HG03097 (cell line): Measurements from ENCODE around the gene PPP1R12B.
"Not testable (repeated sequence)": the region's sequence is repeated elsewhere in the genome, so short reads cannot be mapped to it uniquely, and the experiment has no call there.

Experiments used
- ATAC-seq: cut with Tn5 transposase; IDR thresholded peaks from one replicate; pipeline ENCODE4 v1.9.1; 2021; ENCODE audit not compliant: unreplicated experiment, low FRiP score

Gene PPP1R12B

DNA sequence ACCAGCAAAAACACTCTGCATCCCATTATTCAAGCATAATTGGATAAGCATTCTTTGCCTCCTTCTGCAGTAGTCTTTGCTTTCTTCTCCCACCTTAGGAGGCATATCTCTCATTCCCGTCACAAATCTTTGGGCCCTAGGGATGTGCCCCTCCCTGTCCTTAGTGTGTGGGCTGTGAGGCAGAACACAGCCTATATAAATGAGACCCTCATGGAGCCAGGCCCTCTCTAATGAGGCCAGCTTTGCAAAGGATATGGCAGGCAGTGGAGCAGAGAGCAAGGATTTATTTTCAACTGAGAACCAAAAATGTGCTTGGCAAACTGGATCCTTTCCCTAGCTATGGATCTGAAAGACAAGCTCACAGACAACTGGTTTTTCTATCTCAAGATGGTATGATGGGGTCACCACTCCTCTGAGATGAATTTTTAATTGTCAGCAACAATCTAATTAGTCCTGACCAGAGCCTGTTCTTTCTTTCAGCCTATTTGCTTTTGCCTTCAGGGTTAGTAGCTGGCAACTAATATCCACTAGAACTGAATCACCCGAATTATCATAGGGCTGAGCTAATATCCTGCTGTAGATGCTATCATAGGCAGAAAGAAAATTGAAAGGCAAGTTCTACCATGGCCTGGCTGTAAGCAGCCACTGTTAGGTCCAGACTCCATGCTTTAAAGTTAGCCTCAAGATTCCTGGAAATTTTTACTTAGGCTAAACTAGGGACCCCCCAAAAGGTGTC lies 227.6 kb downstream of the PPP1R12B start:
- ATAC-seq, result no peak

DNA sequence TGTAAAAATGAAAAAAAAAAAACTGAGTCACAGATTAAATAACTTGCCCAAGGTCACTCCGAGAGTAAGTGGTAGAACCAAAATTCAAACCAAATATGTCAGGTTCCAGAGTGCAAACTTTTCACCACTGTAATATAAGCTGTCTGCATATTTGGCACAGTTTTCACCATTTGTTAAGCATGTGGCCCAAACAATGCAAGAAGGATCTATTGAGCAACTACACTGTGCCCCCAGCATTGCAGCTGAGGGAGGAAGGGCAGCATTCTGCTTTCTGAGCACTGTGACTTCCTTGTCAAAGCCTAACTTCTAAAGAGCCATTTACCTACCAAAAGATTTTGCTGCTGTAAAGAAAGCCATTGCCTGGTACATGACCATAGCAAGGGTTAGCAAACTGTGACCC lies 228.3 kb downstream of the PPP1R12B start:
- ATAC-seq, result no peak

DNA sequence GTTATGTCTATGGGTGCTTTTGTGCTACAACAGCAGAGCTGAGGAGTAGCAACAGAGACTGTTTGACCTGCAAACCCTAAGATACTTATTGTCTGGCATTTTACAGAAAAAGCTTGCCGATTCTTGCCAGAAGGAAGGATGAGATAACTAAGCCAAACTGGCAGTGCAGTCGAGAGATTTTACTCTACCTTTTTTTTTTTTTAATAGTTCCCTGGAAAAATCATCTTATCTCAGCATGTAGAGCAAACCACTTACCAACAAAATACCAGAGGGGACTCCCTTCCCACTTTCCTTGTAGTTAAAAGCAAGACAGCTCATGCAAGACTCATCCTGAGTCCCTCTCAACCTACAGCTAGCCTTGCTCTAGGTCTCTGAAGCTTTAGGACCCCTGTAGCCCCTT lies 228.9 kb downstream of the PPP1R12B start:
- ATAC-seq, result no peak

DNA sequence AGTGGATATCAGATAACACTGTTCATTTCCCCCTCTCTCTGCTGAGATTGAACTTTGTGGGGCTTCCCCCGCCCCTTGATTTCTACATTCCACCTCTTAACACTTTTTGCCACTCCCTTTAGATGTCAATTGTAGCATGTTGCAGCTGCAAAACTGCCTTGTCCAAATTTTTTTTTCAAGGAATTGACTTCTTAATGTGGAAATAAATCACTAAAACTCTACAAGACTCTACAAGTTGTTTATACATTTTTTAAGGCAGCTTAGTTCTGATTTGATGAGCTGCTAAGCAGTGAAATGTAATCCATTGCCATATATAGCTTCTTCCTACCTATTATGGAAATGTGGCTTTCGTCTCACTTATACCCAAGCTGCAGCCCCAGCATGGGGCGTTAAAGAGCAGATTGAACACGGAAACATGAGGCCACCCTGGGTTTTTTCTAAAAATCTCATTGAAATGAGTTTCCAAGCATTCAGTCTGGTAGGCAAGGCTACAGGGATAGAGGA lies 229.6 kb downstream of the PPP1R12B start:
- no peak for ATAC-seq

DNA sequence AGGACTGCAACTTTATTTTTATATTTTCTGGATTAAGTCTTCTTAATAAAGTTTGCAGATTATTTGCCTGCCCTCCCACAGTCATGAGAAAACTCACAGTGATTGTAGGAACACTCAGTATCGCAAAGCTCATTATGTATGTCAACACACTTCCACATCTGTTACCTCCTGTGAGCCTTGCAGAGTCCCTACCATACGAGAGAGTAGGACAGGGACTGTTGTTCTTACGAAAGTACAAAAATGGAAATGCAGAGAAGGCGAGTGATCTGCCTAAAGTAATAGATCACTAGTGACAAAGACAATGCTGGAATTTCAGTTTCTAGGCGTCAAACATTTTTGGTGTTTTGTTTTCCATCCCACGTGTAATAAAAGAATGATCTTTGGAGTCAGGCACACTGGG lies 230.1 kb downstream of the PPP1R12B start:
- no peak for ATAC-seq

GRCh38 chr1:202579806-202580205 lies 231.3 kb downstream of the PPP1R12B start:
- ATAC-seq, result no peak

DNA sequence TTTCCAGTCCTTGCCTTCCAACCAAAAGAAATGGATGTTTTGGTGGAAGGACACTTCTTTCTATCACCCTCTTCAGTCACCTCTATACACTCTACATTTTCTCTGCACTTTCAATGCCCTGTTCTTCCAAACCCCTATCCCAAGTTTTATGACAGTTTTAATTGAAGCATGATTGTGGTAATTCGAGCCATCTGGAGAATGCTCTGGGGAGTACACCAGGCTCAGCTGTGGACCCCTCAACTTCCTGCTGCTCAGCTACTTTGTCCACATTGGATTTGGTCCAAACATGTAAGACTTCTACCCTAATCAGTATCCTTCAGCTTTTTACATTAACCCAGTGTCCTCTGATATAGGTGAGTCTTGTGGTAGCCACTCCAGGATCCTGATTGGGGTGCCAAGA lies 232.1 kb downstream of the PPP1R12B start:
- ATAC-seq, result no peak

DNA sequence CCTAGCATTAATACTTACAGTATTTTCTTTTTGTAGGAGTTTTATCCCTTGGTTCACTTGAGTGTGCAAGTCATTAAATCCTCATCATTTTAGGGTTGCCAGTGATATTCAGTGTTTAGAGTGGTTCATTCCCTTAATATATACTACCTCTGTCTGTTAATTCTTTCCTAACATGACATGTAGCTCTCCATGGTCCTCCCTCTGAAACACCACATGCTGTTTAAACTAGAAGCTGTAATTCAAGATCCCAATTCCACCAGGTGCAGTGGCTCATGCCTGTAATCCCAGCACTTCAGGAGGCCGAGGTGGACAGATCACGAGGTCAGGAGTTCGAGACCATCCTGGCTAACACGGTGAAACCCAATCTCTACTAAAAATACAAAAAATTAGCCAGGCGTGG lies 233.9 kb downstream of the PPP1R12B start:
- ATAC-seq, result not testable (repeated sequence)

- no peak for ATAC-seq
Observed at GRCh38 chr1:202584707-202585589, 236.4 kb downstream of the PPP1R12B start.

DNA sequence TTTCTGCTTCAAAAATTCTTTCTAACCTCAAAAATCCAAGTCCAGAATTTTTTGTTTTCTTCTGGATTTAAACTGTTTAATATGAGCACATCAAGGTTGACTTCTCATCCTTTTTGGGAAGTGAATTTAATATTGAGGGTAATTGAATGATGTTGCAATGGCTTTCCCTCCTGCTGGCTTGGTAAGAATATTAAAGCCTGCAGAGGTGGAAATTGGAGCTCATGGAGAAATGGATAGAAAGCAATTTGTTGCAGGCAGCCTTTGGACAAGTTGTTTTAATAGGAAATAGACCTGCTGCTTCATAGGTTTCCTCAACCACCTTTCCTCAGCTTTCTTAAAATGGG lies 237.1 kb downstream of the PPP1R12B start:
- no peak for ATAC-seq

- no peak for ATAC-seq
Observed at GRCh38 chr1:202586018-202586821, 237.7 kb downstream of the PPP1R12B start.

- no peak for ATAC-seq
Observed at GRCh38 chr1:202586871-202587270, 238.4 kb downstream of the PPP1R12B start.

DNA sequence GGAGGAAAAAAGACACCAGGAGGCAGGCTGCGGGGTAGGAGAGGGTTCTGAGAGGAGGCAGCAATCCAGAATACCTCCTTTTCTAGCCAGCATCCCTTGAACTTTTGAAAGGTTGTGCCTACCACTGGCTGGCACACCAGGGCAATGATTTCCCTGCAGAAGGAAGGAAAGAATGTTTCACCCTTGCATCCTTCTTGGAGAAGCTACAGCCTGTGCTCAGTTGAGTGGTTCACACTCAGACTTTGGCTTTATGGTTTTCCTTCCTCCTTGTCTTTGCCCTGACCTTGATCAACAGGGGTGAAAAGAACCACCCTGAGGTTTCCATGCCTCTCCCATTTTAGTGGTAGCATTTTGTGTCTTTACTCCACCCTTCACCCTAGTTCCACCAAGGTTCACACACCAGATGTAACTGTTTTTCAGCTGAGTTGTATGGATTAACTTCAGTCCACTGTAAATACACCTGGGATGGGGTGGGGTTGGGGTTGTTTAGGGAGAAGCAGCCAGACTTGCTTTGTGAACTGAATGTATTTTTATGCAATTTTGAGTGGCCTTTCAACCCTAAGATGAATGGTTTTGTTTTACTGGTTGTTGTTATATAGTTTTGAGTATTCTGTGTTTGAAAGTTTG lies 239.5 kb downstream of the PPP1R12B start:
- no peak for ATAC-seq

- ATAC-seq, result no peak
Observed at GRCh38 chr1:202588503-202589189, 240.1 kb downstream of the PPP1R12B start.

- no peak for ATAC-seq
Observed at GRCh38 chr1:202589190-202589930, 240.9 kb downstream of the PPP1R12B start.

- no peak for ATAC-seq
Observed at GRCh38 chr1:202590126-202590525, 241.6 kb downstream of the PPP1R12B start.

DNA sequence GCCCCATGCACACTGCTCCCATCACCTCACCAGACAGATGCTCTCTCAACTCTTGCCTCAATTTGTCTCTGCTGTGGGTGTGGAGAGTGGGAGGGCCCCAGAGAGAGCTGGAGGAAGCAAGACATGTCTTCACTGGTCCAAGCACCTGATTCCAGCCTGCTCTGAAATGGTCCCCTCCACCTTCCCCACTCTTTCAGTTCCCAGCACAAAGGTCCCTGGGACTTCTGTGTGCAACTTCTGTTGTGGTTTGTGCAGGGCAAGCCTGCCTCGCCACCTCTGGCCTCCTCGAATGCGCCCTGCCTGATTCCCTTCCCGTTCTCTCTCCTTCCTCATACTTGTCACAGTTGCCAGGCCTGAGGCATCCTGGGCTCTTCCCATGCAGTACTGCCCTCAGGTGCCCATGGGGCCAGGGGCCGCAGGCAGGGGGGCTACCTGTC lies 242.5 kb downstream of the PPP1R12B start:
- no peak for ATAC-seq

DNA sequence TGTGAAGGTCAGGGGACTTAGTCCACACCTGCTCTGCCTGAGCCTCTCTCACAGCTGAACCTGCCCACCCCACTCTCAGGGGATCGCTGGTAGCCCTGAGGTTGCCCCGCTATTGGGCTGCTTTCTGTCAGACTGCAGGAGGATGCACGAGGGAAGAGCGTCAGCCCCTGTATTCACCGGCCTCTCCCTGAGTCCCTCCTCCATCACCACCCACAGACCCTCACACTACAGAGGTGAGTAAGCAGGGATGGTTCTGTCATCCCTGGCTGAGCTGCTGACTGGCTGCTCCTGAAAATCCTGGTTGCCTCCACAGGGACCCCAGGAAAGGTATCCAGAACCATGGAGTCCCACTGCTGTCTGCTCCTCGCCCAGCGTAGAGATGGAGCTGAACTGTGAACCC lies 243.0 kb downstream of the PPP1R12B start:
- ATAC-seq, result no peak

- no peak for ATAC-seq
Observed at GRCh38 chr1:202592146-202592545, 243.6 kb downstream of the PPP1R12B start.
